ENCODE measurements around the gene IRF1. TPM values are rescaled to one million over a fixed set of nuclear protein-coding genes. Genes with fewer than 3 reads are reported as not detected.

The IRF1 gene
- total RNA-seq, 1 donor from 2014 or later = 10.7 TPM

GRCh38 chr5:132500931-132501628 is 10.5 kb upstream of the IRF1 start:
- peak; percentile 75 for DNase-seq

- no peak for DNase-seq
Observed at GRCh38 chr5:132500244-132500930, 9.8 kb upstream of the IRF1 start.

- DNase-seq = no peak
Observed at GRCh38 chr5:132499440-132500243, 9.1 kb upstream of the IRF1 start.

GRCh38 chr5:132498686-132499271 is 8.2 kb upstream of the IRF1 start:
- no peak for DNase-seq

- DNase-seq = no peak
Observed at GRCh38 chr5:132498152-132498551, 7.6 kb upstream of the IRF1 start.

- peak; percentile 48 for DNase-seq
Observed at GRCh38 chr5:132497488-132497997, 7.0 kb upstream of the IRF1 start.

GRCh38 chr5:132496631-132497487 is 6.3 kb upstream of the IRF1 start:
- DNase-seq = peak; percentile 82

GRCh38 chr5:132496191-132496630 is 5.6 kb upstream of the IRF1 start:
- DNase-seq = peak; percentile 87

- peak; percentile 81 for DNase-seq
Observed at GRCh38 chr5:132495667-132496190, 5.2 kb upstream of the IRF1 start.

GRCh38 chr5:132493821-132494220 is 3.2 kb upstream of the IRF1 start:
- DNase-seq = no peak

DNA sequence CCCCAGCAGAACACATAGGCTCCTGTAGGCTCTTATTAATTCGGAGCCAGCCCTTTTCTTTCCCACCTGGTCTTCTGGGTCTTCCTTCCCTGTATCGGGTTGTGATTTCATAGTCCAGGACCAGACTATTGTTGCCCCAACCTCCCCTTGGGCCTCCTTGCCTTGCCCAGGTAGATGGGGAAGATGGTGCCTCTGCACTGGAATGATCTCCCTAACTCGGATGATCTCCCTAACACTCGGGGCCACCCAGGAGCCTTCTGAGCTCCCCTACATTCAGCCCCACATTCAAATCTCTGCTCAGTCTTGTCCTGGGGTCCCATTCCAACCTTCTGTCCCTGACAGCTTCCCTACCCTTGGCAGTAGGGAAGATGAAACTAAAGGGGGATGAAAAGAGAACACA is 2.7 kb upstream of the IRF1 start:
- DNase-seq = no peak

DNA sequence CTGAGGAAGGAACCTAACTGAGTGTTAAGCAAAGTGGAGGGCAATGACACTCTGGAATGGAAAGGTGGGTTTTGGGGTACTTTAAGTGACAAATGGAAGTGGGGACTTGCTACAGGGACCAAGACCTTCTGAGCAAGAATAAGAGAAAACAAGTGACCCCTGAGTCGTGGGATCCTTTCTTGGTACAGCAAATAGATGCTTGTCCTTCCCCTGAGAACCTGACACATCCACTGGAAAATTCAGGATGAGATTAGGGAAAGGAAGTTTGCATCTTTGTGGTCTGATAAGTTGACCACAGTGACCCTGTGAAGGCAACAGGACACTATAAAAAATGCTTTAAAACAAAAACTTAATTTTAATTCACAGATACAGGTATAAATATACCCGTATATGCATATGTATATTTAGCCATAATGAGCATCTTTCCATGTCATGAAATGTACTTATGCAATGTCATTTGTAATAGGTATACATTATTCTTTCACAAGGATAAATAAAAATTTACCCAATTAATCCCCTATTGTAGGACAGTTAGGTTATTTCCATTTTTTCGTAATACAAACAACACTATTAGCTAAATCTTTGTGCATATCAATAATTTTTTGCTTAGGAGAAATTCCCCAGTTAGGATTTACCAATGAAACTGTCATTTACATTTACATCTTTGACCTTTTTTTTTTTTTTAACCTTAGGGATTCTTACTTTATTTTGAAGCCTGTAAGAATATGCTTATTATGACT is 2.0 kb upstream of the IRF1 start:
- no peak for DNase-seq

GRCh38 chr5:132491368-132492364 is 1.1 kb upstream of the IRF1 start:
- DNase-seq = no peak

DNA sequence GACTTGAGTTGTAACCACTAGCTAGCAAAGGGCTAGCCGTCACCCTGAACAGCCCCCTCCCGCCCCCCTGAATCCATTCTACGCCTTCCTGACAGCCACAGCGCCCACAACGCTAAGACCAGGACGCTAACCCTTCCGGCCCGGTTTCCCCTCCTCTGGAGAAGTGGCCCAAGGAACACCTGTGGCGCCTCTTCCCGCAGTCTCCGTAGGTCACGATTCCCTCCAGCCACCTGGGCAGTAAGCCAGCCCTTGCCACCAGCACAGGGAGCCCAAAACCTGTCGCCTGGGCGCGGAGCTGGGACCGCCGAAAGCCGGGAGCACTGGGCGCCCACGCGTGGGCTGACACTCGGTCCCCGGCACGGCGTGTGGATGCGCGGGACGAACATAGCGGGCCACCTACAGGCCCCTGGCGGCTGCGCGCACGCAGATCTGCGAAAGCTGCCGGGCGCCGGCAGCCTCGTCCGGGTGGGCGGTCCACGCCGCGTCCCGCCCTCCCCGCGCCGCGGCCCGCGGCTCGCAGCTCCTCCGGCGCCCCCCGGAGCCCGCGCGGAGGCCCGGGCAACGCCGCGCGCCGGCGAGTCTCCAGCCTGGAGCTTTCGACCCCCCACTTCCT is 596 bp downstream of the IRF1 start:
- DNase-seq = peak; percentile 72

- no peak for DNase-seq
Observed at GRCh38 chr5:132489051-132489770, 1.4 kb downstream of the IRF1 start.

DNA sequence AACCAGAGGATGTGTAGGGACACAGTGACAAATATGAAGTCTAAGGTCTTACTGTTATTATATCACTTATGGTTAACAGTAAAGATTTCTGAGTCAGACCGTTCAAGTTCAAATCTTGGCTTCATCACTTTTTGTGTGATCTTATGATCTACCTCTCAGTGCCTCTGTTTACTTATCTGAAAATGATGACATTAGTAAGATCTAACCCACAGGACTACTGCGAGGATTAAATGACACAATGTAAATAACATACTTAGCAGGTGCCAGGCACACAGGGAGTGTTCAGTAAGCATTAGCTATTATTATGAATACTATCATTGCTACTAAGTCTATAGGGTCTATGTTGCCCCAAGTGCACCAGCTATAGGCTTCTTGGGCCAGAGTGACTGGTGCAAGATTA is 2.0 kb downstream of the IRF1 start:
- DNase-seq = no peak

GRCh38 chr5:132487841-132488555 is 2.6 kb downstream of the IRF1 start:
- DNase-seq = no peak

All from tongue (tissue), 2 donors.